Adrenal gland (tissue), 12 donors: Measurements from ENCODE around the gene CLCNKB. TPM values are rescaled to one million over a fixed set of nuclear protein-coding genes. Genes with fewer than 3 reads are reported as not detected.
A peak's percentile ranks its signal among the peaks of the same experiment; 100 is the strongest.
"Not testable (repeated sequence)": the region's sequence is repeated elsewhere in the genome, so short reads cannot be mapped to it uniquely, and the experiment has no call there.

Source experiments
- DNase-seq, 7 donors: peaks; one replicate each; pipeline ENCODE4 v3.0.0-alpha.2; 2019 to 2020
- H3K27ac ChIP-seq, 5 donors: fragments of 200-600 bp; sonication (generic) in 4 of 5; 1 replicate in 3 of 5; 2 replicates in 2 of 5; pipeline versions ENCODE4 v1.5.1 to v1.8.0; 2016 to 2020; ENCODE audit warnings: mild to moderate bottlenecking in 1 of 5
- H3K27me3 ChIP-seq: fragments of 200-600 bp; 2 replicates; pipeline ENCODE4 v1.8.0; 2021
- H3K36me3 ChIP-seq, 2 donors: fragments of 200-600 bp; replicated peaks in 1 of 2; 1 replicate in 1 of 2; 2 replicates in 1 of 2; pipeline versions ENCODE4 v1.5.1 to v1.8.0; 2018 to 2022
- H3K4me1 ChIP-seq, 2 donors: fragments of 200-600 bp; replicated peaks in 1 of 2; 1 replicate in 1 of 2; 2 replicates in 1 of 2; pipeline versions ENCODE4 v1.5.1 to v1.8.0; 2018 to 2021
- H3K4me3 ChIP-seq, 4 donors: fragments of 200-600 bp; sonication (generic) in 3 of 4; one replicate each; pipeline ENCODE4 v1.5.1; 2016 to 2018
- H3K9me3 ChIP-seq, 3 donors: fragments of 200-600 bp; sonication (generic) in 1 of 3; replicated peaks in 1 of 3; 1 replicate in 2 of 3; 2 replicates in 1 of 3; pipeline versions ENCODE4 v1.5.1 to v1.8.0; 2016 to 2021
- CTCF ChIP-seq, 6 experiments: fragments of 450-650 bp in 4 of 6; fragments of 200-600 bp in 2 of 6; sonication (generic) in 1 of 6; IDR thresholded peaks; 1 replicate in 5 of 6; 2 replicates in 1 of 6; pipeline versions ENCODE4 v1.5.1 to v1.8.0; 2016 to 2021; ENCODE audit warnings: antibody characterized with exemption in 6 of 6, mild to moderate bottlenecking in 2 of 6, moderate library complexity in 1 of 6
- POLR2A ChIP-seq, 2 donors: fragments of 450-650 bp; IDR thresholded peaks; one replicate each; pipeline ENCODE4 v1.6.1; 2017; ENCODE audit warnings: antibody characterized with exemption in 2 of 2, mild to moderate bottlenecking in 2 of 2, moderate library complexity in 1 of 2
- WGBS, 4 donors: extraction: QIAGEN DNeasy Blood & Tissue Kit in 2 of 4; methylation state at CpG; one replicate each; pipeline versions ENCODE4 v1.1.5 to v1.1.7; 2013 to 2017; 5-methylcytosine and 5-hydroxymethylcytosine counted together
- intact Hi-C, 2 donors: fragments of 100-400 bp; cut with DNase I; formaldehyde crosslinking; loops; one replicate each; pipeline versions ENCODE4 v1.14.1 to v1.15.0; 2022 to 2023
- polyA plus RNA-seq, 3 donors: library from polyadenylated mRNA; stranded (reverse); fragments of 200-250 nt in 2 of 3; fragments of 350-450 nt in 1 of 3; fragmentation: Illumina TruSeq in 1 of 3; extraction: RNeasy Lipid Tissue Mini Kit (QIAGEN cat#74804) in 1 of 3; gene quantifications; one replicate each; pipeline ENCODE4 v1.2.3, GENCODE V29; 2013 to 2014
- total RNA-seq, 9 donors: library from RNA; depleted of rRNA in 4 of 9; stranded (reverse); fragments of >200 nt in 4 of 9; fragments of 120-200 nt in 1 of 9; fragmentation: NEBNext Ultra II Directional in 1 of 9; extraction: Animal tissue kit (Norgen Biotek cat#: 25700) in 1 of 9; gene quantifications; one replicate each; pipeline versions ENCODE4 v1.1.0 to v1.2.4, GENCODE V29; 2013 to 2023
- donor health status: healthy with polysubstance abuse.
- donor health status: Bipolar disorder and iron deficiency.
- donor health status: DM: yes; HTN: yes; CAD: no.
- donor health status: DM: no; HTN: no; CAD: no.
- donor health status: DM: no; HTN: no; CAD: no.
- donor health status: DM: yes; HTN: yes; CAD: no.

The CLCNKB gene
- total and polyA plus RNA-seq, 12 donors: 0.67 to 9.9 (median 2.6) TPM

- Histone ChIP-seq H3K27ac (no peak overlapping the region), H3K27me3 (no peaks in the 10 kb centered on the region), H3K4me3 (peak overlapping the region in 1 of 4 donors; percentile 52), H3K4me1 (no peaks in the 10 kb centered on the region), H3K36me3 (no peaks in the 10 kb centered on the region), H3K9me3 (no peaks in the 10 kb centered on the region)
- 78 to 94% (median 86%) methylated on average over 10 to 19 of the region's 19 CpGs for WGBS, 4 donors
- no peak for TF ChIP-seq POLR2A (IDR thresholded peaks at IDR 0.05)
- no peak for TF ChIP-seq CTCF (IDR thresholded peaks at IDR 0.05)
- DNase-seq: no peak
- intact Hi-C loops: loop anchor here in 1 of 2 donors (5.0 kb wide), 1 partner anchor 41 kb away; no protein-coding TSS in a partner anchor
These were observed 4.4 kb downstream of the CLCNKB start for GRCh38 chr1:16047791-16048475.

GRCh38 chr1:16048573-16049189 lies 5.1 kb downstream of the CLCNKB start:
- H3K36me3 ChIP-seq: no peaks in the 10 kb centered on the region
- intact Hi-C loops: loop anchor here in 1 of 2 donors (5.0 kb wide), 1 partner anchor 41 kb away; no protein-coding TSS in a partner anchor
- H3K27me3 ChIP-seq: no peaks in the 10 kb centered on the region
- H3K27ac ChIP-seq: no peak overlapping the region
- H3K9me3 ChIP-seq: no peaks in the 10 kb centered on the region
- WGBS, 4 donors: 3 to 28% (median 20%) methylated on average over 6 to 25 of the region's 25 CpGs
- TF ChIP-seq POLR2A (IDR thresholded peaks at IDR 0.05): no peak
- TF ChIP-seq CTCF (IDR thresholded peaks at IDR 0.05): no peak
- DNase-seq: peak in 2 of 7 donors; percentile 39 to 72
- H3K4me1 ChIP-seq: no peaks in the 10 kb centered on the region
- peak overlapping the region in 1 of 4 donors; percentile 52 for H3K4me3 ChIP-seq

- no peak for TF ChIP-seq POLR2A (IDR thresholded peaks at IDR 0.05)
- Histone ChIP-seq H3K4me3 (no peak overlapping the region), H3K27me3 (no peaks in the 10 kb centered on the region), H3K36me3 (no peaks in the 10 kb centered on the region), H3K27ac (no peak overlapping the region), H3K4me1 (no peaks in the 10 kb centered on the region), H3K9me3 (no peaks in the 10 kb centered on the region)
- 85 to 94% (median 86%) methylated on average over 7 of the region's 7 CpGs for WGBS, 4 donors
- intact Hi-C loops: loop anchor here in 1 of 2 donors (1.0 to 10.0 kb wide), 2 partner anchors 9 to 46 kb away; partner anchors contain the start of gene SRARP
- DNase-seq: no peak
These were observed 6.7 kb downstream of the CLCNKB start for GRCh38 chr1:16050328-16050727.

- DNase-seq: no peak
- Histone ChIP-seq H3K4me3 (no peak overlapping the region), H3K36me3 (no peaks in the 10 kb centered on the region), H3K4me1 (peaks cover 0 to 5% of the 10 kb centered on the region in 2 donors), H3K27ac (no peak overlapping the region), H3K27me3 (no peaks in the 10 kb centered on the region), H3K9me3 (no peaks in the 10 kb centered on the region)
- intact Hi-C loops: loop anchor here in 1 of 2 donors (10.0 kb wide), 1 partner anchor 46 kb away; the partner anchor contains the start of gene SRARP
- WGBS, 4 donors: 75 to 93% (median 88%) methylated on average over 2 to 3 of the region's 3 CpGs
- TF ChIP-seq CTCF (IDR thresholded peaks at IDR 0.05) (no peak), POLR2A (IDR thresholded peaks at IDR 0.05) (no peak)
These were observed 7.5 kb downstream of the CLCNKB start for GRCh38 chr1:16051039-16051438.

- not testable (repeated sequence) for H3K36me3 ChIP-seq, H3K27me3 ChIP-seq, H3K9me3 ChIP-seq, H3K4me3 ChIP-seq, H3K27ac ChIP-seq, H3K4me1 ChIP-seq
- intact Hi-C loops: loop anchor here in 1 of 2 donors (10.0 kb wide), 1 partner anchor 47 kb away; the partner anchor contains the start of gene SRARP
- 67 to 76% (median 73%) methylated on average over 5 to 12 of the region's 12 CpGs; no CpG with 5 or more reads in 1 of the 4 donors for WGBS, 4 donors
- DNase-seq: peak in 1 of 7 donors; percentile 30
These were observed 8.4 kb downstream of the CLCNKB start for GRCh38 chr1:16051949-16052348.
